ENCODE measurements around the gene SYT4.

DNA sequence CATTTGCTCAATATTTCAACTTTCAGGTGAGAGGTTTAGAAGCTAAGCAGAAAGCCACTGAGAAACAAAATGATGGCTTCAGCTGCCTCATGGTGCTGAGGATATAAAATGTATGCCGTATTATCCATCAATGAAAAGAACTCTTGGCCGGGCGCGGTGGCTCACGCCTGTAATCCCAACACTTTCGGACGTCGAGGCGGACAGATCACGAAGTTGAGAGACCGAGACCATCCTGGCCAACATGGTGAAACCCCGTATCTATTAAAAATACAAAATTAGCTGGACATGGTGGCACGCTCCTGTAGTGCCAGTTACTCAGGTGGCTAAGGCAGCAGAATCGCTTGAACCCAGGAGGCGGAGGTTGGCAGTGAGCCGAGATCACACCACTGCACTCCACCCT, 6.0 kb upstream of the SYT4 start:
- TF ChIP-seq, protein P1, sequence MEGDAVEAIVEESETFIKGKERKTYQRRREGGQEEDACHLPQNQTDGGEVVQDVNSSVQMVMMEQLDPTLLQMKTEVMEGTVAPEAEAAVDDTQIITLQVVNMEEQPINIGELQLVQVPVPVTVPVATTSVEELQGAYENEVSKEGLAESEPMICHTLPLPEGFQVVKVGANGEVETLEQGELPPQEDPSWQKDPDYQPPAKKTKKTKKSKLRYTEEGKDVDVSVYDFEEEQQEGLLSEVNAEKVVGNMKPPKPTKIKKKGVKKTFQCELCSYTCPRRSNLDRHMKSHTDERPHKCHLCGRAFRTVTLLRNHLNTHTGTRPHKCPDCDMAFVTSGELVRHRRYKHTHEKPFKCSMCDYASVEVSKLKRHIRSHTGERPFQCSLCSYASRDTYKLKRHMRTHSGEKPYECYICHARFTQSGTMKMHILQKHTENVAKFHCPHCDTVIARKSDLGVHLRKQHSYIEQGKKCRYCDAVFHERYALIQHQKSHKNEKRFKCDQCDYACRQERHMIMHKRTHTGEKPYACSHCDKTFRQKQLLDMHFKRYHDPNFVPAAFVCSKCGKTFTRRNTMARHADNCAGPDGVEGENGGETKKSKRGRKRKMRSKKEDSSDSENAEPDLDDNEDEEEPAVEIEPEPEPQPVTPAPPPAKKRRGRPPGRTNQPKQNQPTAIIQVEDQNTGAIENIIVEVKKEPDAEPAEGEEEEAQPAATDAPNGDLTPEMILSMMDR (IDR thresholded peaks at IDR 0.05 in 4 of 5, conservative IDR thresholded peaks at IDR 0.05 in 1 of 5) = no peak
- TF ChIP-seq POLR2A (IDR thresholded peaks at IDR 0.05) = no peak
